Uterus (tissue), 4 donors: ENCODE results near the gene CDC27. TPM values are rescaled to one million over a fixed set of nuclear protein-coding genes. Genes with fewer than 3 reads are reported as not detected.

Source experiments
- DNase-seq, 2 donors: peaks; one replicate each; pipeline ENCODE4 v3.0.0-alpha.2; 2019 to 2020
- H3K27ac ChIP-seq, 2 donors: fragments of 200-600 bp; sonication (generic); 1 replicate in 1 of 2; 2 replicates in 1 of 2; pipeline ENCODE4 v1.5.1; 2016 to 2018
- H3K27me3 ChIP-seq, 2 donors: fragments of 200-600 bp; sonication (generic); one replicate each; pipeline ENCODE4 v1.5.1; 2018 to 2019; ENCODE audit warnings: control low read depth in 1 of 2
- H3K36me3 ChIP-seq, 2 donors: fragments of 200-600 bp; sonication (generic); one replicate each; pipeline ENCODE4 v1.5.1; 2019; ENCODE audit warnings: control low read depth in 1 of 2
- H3K4me1 ChIP-seq, 2 donors: fragments of 200-600 bp; sonication (generic); one replicate each; pipeline ENCODE4 v1.5.1; 2018 to 2019; ENCODE audit warnings: control low read depth in 1 of 2
- H3K4me3 ChIP-seq, 2 donors: fragments of 200-600 bp; sonication (generic); 1 replicate in 1 of 2; 2 replicates in 1 of 2; pipeline ENCODE4 v1.5.1; 2018 to 2019; ENCODE audit warnings: mild to moderate bottlenecking in 1 of 2
- H3K9me3 ChIP-seq, 2 donors: fragments of 200-600 bp; sonication (generic); one replicate each; pipeline ENCODE4 v1.5.1; 2019; ENCODE audit warnings: control low read depth in 1 of 2
- POLR2A ChIP-seq, 2 donors: fragments of 450-650 bp; IDR thresholded peaks; one replicate each; pipeline ENCODE4 v1.6.1; 2016; ENCODE audit warnings: antibody characterized with exemption in 2 of 2, mild to moderate bottlenecking in 1 of 2, moderate library complexity in 1 of 2
- intact Hi-C: fragments of 100-400 bp; cut with DNase I; formaldehyde crosslinking; loops from one replicate; pipeline ENCODE4 v1.15.1; 2023; ENCODE audit warnings: low total_unique reads
- total RNA-seq, 4 donors: library from RNA; depleted of rRNA in 3 of 4; stranded (reverse); fragments of >200 nt in 3 of 4; gene quantifications; one replicate each; pipeline versions ENCODE4 v1.1.0 to v1.2.4, GENCODE V29; 2014 to 2023
- TF ChIP-seq, protein P1 (sequence below), 4 experiments: fragments of 200-600 bp in 2 of 4; fragments of 450-650 bp in 2 of 4; sonication (generic) in 2 of 4; IDR thresholded peaks; one replicate each; pipeline ENCODE4 v1.5.1; 2016 to 2019; ENCODE audit warnings: antibody characterized with exemption in 4 of 4, mild to moderate bottlenecking in 2 of 4, moderate library complexity in 1 of 4
- donor health status: DM: yes; HTN: yes; CAD: no.

Gene CDC27
- total RNA-seq, 4 donors from 2014 or later = 87.1 to 129 (median 108) TPM

DNA sequence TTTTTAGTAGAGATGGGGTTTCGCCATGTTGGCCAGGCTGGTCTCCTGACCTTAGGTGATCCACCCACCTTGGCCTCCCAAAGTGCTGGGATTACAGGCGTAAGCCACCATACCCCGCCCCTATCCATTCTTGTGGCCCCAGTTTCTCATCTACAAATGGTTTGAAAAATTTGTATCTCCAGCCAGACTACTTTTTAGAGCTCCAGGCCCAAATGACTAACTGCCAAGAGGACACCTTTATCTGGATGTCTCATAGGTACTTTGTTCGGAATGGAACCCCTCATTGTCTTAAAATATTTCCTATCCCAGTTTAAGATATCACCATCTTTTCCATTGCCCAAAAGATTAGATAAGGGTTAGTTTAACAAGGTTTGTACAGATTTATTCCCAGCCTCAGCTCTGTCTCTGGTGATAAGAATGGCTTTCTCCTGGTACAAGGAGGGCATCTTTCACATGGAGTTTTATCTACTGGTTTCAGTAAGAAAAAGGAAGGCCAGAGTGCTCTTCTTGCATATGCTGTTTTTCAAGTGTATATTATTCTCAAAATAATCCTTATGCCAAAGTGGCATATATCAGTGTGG is 4.9 kb upstream of the CDC27 start:
- Histone ChIP-seq H3K36me3 (no peaks in the 10 kb centered on the region), H3K9me3 (no peaks in the 10 kb centered on the region), H3K4me1 (no peaks in the 10 kb centered on the region), H3K27me3 (no peaks in the 10 kb centered on the region), H3K4me3 (no peak overlapping the region), H3K27ac (no peak overlapping the region)
- TF ChIP-seq, protein P1, sequence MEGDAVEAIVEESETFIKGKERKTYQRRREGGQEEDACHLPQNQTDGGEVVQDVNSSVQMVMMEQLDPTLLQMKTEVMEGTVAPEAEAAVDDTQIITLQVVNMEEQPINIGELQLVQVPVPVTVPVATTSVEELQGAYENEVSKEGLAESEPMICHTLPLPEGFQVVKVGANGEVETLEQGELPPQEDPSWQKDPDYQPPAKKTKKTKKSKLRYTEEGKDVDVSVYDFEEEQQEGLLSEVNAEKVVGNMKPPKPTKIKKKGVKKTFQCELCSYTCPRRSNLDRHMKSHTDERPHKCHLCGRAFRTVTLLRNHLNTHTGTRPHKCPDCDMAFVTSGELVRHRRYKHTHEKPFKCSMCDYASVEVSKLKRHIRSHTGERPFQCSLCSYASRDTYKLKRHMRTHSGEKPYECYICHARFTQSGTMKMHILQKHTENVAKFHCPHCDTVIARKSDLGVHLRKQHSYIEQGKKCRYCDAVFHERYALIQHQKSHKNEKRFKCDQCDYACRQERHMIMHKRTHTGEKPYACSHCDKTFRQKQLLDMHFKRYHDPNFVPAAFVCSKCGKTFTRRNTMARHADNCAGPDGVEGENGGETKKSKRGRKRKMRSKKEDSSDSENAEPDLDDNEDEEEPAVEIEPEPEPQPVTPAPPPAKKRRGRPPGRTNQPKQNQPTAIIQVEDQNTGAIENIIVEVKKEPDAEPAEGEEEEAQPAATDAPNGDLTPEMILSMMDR (IDR thresholded peaks at IDR 0.05) = no peak
- TF ChIP-seq POLR2A (IDR thresholded peaks at IDR 0.05) = no peak
- intact Hi-C loops = no loop called here
- no peak for DNase-seq

DNA sequence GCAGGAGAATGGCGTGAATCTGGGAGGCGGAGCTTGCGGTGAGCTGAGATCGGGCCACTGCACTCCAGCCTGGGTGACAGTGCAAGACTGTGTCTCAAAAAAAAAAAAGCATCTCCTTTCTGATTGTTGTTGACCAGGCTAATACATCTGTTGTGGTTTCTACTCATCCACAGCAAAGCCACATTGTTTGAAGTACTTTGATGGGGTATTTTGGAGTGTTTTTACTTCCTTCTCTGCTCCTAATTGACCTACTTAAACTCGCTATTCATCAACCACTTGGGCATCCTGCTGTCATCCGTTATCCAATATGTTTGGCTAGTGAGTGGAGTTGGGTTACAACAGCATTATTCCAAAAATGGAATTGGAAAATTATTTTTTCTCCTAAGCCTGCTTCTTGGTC is 3.5 kb upstream of the CDC27 start:
- Histone ChIP-seq H3K4me3 (no peak overlapping the region), H3K27me3 (no peaks in the 10 kb centered on the region), H3K9me3 (no peaks in the 10 kb centered on the region), H3K27ac (no peak overlapping the region), H3K4me1 (peaks cover 0 to 2% of the 10 kb centered on the region in 2 donors), H3K36me3 (no peaks in the 10 kb centered on the region)
- no peak for DNase-seq
- no peak for TF ChIP-seq POLR2A (IDR thresholded peaks at IDR 0.05)
- TF ChIP-seq, protein P1 (IDR thresholded peaks at IDR 0.05) = no peak
- intact Hi-C loops = no loop called here

DNA sequence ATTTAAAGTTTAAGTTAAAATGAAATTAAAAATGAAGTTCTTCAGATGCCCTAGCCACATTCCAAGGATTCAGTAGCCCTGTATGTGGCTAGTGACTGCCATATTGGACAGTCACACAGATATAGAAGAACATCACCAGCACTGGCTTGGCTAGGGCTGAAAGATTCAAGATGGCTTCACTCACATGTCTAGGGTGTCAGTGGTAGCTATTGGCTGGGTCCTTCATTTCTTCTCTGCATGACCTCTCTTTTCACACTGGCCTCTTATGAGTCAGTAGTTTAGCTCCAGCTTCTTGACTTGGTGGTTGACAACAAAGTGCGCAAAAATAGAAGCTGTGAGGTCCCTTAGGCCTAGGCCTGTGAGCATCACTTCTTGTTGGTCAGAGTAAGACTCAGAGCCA is 1.7 kb upstream of the CDC27 start:
- Histone ChIP-seq H3K9me3 (no peaks in the 10 kb centered on the region), H3K4me1 (peaks cover 0 to 10% of the 10 kb centered on the region in 2 donors), H3K36me3 (no peaks in the 10 kb centered on the region), H3K27ac (no peak overlapping the region), H3K27me3 (no peaks in the 10 kb centered on the region), H3K4me3 (no peak overlapping the region)
- intact Hi-C loops = no loop called here
- DNase-seq = no peak
- TF ChIP-seq, protein P1 (IDR thresholded peaks at IDR 0.05) = no peak
- TF ChIP-seq POLR2A (IDR thresholded peaks at IDR 0.05) = no peak

DNA sequence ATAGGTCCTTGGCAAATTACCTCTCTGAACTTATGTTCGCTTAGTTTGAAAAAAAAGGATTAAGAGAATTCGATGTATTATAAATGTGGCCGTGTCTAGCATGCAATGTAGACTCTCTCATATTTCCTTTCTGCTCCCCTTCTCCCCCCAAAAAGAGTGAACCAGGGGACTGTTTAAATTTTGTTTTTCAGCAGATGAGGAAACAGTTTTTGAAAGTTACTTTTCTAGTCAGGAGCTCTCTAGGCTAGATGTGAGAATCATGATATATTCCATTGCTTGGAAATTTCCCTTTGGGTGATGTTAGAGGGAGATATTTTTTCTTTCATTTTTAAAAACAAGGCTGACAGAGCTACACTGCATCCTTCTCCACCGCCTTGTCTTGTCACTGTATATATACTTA is 1.1 kb upstream of the CDC27 start:
- Histone ChIP-seq H3K27ac (no peak overlapping the region), H3K4me1 (peaks cover 0 to 14% of the 10 kb centered on the region in 2 donors), H3K9me3 (no peaks in the 10 kb centered on the region), H3K36me3 (no peaks in the 10 kb centered on the region), H3K4me3 (no peak overlapping the region), H3K27me3 (no peaks in the 10 kb centered on the region)
- intact Hi-C loops = no loop called here
- no peak for TF ChIP-seq POLR2A (IDR thresholded peaks at IDR 0.05)
- DNase-seq = no peak

DNA sequence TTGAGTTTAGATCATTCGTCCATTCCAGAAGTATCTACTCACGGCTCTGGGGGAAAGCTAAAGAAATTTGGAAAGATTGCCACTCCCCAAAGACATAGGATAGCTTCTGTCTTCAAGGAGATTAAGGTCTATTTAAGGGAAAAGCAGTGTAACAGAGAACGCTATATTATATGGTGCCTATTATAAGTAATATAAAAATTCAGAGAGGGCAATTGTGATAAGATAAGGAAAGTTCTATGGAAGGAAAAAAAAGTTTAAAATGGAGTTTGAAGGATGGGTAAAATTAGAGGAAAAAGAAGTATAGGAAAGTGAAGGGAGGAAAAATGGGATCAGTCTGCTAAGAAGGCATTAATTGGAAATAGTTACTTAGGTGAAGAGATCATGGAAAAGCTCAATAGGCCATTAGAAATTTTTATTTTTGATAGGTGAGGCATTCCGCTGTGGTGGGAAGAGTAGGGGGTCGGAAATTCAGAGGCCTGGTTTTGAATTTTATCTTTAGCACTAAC is 690 bp upstream of the CDC27 start:
- peak overlapping the region; percentile 80 to 89 for H3K27ac ChIP-seq
- intact Hi-C loops = no loop called here

More for the DNA sequence above, 690 bp upstream of the CDC27 start:
- DNase-seq = no peak
- Histone ChIP-seq H3K9me3 (no peaks in the 10 kb centered on the region), H3K4me3 (peak overlapping the region; percentile 40 to 86), H3K4me1 (peaks cover 0 to 14% of the 10 kb centered on the region in 2 donors), H3K36me3 (no peaks in the 10 kb centered on the region), H3K27me3 (no peaks in the 10 kb centered on the region)
- no peak for TF ChIP-seq POLR2A (IDR thresholded peaks at IDR 0.05)
- TF ChIP-seq, protein P1 (IDR thresholded peaks at IDR 0.05) = no peak
